WERI-Rb-1 (cell line): ENCODE measurements around the gene MYO1H.

ENCODE experiments used
- DNase-seq: peaks from one replicate; pipeline ENCODE4 v3.0.0-alpha.2; 2020
- H3K27ac ChIP-seq: fragments of 250-450 bp; sonication (Bioruptor Pico); 2 replicates; pipeline ENCODE4 v1.5.1; 2020; ENCODE audit warnings: mild to moderate bottlenecking, moderate library complexity
- H3K27me3 ChIP-seq: fragments of 250-450 bp; sonication (Bioruptor Pico); 2 replicates; pipeline ENCODE4 v1.5.1; 2021; ENCODE audit warnings: mild to moderate bottlenecking, low read depth, moderate library complexity; ENCODE audit not compliant: insufficient read depth, severe bottlenecking
- H3K36me3 ChIP-seq: fragments of 250-450 bp; sonication (Bioruptor Pico); 2 replicates; pipeline ENCODE4 v1.5.1; 2020; ENCODE audit warnings: mild to moderate bottlenecking, moderate library complexity
- H3K4me3 ChIP-seq: 2 replicates; pipeline ENCODE4 v1.5.1; 2011; ENCODE audit warnings: low read depth, mild to moderate bottlenecking, control low read depth, low read length
- H3K9me3 ChIP-seq: fragments of 250-450 bp; sonication (Bioruptor Pico); 2 replicates; pipeline ENCODE4 v1.5.1; 2021; ENCODE audit warnings: mild to moderate bottlenecking, moderate library complexity; ENCODE audit not compliant: severe bottlenecking
- TF ChIP-seq, protein P1 (sequence below): IDR thresholded peaks from 2 replicates; pipeline ENCODE4 v1.5.1; 2011; ENCODE audit warnings: low read depth, mild to moderate bottlenecking, control low read depth, inconsistent platforms, low read length

Gene MYO1H

DNA sequence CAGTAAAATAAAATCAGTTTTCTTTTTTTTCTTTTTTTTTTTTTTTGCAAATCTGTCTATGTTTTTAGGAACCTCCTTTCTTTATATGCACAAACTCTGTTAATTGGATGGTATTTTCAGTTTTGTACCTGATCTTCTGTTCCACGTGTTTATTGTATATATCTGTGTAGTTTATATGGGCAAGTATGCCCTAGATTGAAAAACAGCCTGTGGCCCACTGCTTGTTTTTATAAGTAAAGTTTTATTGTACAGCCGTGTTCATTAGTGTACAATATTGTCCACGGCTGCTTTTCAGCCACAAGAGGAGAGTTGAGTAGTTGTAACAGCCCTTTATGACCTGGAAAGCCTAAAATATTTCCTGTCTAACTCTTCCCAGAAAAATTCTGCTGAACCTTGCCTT is 18.7 kb upstream of the MYO1H start:
- DNase-seq, result no peak

DNA sequence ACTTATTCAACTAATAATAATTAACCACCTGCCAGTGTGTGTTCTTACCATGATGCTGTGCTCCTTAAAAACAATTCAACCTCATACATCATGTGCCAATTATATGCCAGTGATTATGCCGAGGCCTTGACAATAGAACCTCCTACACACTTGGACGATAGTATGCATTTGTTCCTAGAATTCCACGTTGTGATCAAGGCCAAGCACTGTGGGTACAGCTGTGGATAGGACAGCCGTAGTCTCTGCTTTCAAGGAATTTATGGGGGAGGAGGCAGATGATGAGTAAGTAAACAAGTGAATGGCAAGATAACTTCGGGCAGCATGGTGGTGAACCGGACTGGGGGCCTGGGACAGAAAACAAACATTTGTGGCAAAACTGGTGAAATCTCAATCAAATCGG is 18.0 kb upstream of the MYO1H start:
- TF ChIP-seq, protein P1, sequence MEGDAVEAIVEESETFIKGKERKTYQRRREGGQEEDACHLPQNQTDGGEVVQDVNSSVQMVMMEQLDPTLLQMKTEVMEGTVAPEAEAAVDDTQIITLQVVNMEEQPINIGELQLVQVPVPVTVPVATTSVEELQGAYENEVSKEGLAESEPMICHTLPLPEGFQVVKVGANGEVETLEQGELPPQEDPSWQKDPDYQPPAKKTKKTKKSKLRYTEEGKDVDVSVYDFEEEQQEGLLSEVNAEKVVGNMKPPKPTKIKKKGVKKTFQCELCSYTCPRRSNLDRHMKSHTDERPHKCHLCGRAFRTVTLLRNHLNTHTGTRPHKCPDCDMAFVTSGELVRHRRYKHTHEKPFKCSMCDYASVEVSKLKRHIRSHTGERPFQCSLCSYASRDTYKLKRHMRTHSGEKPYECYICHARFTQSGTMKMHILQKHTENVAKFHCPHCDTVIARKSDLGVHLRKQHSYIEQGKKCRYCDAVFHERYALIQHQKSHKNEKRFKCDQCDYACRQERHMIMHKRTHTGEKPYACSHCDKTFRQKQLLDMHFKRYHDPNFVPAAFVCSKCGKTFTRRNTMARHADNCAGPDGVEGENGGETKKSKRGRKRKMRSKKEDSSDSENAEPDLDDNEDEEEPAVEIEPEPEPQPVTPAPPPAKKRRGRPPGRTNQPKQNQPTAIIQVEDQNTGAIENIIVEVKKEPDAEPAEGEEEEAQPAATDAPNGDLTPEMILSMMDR, result no peak
- Histone ChIP-seq H3K9me3 (no peaks in the 10 kb centered on the region), H3K27ac (no peak overlapping the region), H3K4me3 (no peak overlapping the region), H3K36me3 (no peaks in the 10 kb centered on the region), H3K27me3 (no peaks in the 10 kb centered on the region)
- DNase-seq, result no peak

More for the DNA sequence above, 18.7 kb upstream of the MYO1H start:
- H3K27ac ChIP-seq, result no peak overlapping the region
- H3K9me3 ChIP-seq, result no peaks in the 10 kb centered on the region
- no peaks in the 10 kb centered on the region for H3K36me3 ChIP-seq
- no peak overlapping the region for H3K4me3 ChIP-seq
- no peaks in the 10 kb centered on the region for H3K27me3 ChIP-seq
- TF ChIP-seq, protein P1, result no peak

DNA sequence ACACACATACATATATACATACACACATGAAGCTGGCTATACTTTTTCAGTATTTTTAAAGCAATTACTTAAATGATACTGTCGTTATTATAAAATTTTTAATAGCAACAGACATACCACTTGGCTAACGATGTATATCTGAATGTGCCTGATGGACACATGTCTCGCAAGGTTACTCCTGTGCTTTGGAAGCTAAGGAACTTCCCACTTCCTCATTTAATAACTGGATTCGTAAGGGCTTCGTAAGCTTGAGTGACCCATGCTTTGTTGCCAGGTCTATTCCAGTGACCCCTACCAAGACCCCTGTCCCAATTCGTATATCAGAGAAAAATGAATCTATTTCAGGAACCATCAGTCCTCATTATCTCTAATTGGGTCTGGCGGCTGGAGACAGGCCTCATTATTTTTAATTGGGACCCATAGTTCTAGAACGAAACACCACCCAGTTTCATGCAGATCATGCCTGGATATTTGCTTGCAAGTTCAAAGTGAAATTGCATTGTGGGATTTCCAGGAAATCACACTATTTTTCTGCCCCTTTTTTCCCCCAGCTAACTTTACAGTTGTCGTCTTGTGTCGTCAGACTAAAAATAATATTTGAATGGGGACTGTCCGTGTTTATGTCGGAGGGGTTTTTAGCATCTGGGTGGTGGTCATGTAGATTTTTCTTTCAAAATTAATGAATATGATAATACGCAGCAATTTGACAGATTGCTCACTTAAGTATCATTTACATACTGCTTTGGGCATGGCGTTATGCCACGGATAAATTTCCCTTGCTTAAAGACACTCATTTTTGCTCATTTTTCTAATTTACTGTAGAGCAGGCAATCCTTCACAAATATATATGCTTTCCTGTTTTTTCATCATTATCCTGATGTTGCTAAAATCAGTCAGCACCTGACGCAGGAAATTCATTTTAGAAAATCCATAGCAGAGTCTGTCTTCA is 17.1 kb upstream of the MYO1H start:
- Histone ChIP-seq H3K27ac (peak overlapping the region; percentile 62), H3K27me3 (no peaks in the 10 kb centered on the region), H3K9me3 (no peaks in the 10 kb centered on the region), H3K36me3 (no peaks in the 10 kb centered on the region), H3K4me3 (no peak overlapping the region)
- DNase-seq, result no peak
- TF ChIP-seq, protein P1, result no peak

DNA sequence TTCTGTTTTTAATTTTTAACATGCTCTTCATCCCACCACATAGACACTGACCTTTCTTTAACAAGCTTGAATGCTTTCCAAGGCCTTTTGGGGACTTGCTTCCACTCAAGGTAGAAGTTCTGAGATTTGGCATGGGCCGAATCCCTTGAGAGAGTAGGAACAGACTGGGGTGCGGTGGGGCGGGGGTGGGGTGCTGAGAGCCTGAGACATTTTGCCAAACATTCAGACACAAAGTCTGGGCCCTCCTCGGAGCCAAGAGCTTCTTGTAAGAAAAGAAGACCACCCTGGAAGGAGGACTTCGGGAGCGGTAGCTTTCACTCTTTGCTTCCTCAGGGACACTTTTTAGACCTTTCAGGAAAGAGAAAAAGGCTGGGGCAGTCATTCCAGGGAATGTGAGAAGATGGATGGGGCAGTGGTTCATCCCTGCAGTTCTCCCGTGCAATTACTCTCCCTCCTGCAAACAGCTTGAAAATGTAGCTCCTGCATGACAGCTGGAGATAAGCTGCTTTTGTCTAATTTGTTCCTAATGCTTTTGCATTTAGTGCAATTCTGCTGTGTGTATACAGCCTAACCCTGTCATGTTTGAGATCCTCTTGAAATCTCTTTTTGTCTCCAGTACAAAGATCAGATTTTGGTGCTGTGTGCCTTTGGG is 16.3 kb upstream of the MYO1H start:
- Histone ChIP-seq H3K27ac (peak overlapping the region; percentile 62), H3K27me3 (no peaks in the 10 kb centered on the region), H3K36me3 (no peaks in the 10 kb centered on the region), H3K9me3 (no peaks in the 10 kb centered on the region), H3K4me3 (peak overlapping the region; percentile 30)
- DNase-seq, result peak; percentile 64
- TF ChIP-seq, protein P1, result no peak

DNA sequence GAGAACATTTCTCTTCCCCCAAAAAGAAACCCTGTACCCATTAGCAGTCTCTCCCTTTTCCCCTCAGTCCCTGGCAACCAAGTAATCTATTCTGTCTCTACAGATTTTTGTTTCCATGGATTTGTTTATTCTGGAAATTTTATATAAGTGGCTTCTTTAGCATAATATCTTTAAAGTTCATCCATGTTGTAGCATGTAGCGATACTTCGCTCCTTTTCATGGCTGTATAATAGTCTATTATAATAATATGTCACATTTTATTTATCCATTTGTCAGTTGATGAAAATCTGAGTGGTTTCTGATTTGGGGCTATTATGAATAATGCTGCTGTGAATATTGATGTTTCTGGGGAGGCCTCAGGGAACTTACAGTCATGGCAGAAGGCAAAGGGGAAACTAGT is 12.8 kb upstream of the MYO1H start:
- Histone ChIP-seq H3K27me3 (no peaks in the 10 kb centered on the region), H3K27ac (no peak overlapping the region), H3K4me3 (no peak overlapping the region), H3K9me3 (no peaks in the 10 kb centered on the region), H3K36me3 (no peaks in the 10 kb centered on the region)
- no peak for DNase-seq
- TF ChIP-seq, protein P1, result no peak
